ENCODE results near the gene CMSS1.

Gene CMSS1

DNA sequence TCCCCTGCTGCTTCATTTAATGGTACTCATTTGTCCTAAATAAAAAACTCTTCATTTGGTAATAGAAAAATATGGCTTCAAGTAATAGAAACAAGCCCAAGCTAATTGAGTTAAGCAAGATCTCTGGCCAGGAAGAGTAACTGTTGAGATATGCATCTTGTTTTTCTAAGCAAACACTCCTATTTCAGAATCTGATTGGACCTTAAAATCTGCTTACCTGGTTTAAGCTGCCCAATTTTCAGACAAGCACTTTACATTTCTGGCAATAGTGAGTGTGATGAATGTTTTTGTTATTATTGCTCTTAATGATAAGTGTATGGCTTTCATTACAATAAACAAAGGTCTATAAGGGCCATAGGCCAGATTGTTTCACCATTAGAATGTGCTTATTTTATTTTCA lies 86.2 kb downstream of the CMSS1 start:
- DNase-seq (ENCODE audit: low read depth), result no peak

- no peak for DNase-seq (ENCODE audit: low read depth)
Observed at GRCh38 chr3:99907959-99908544, 90.4 kb downstream of the CMSS1 start.

DNA sequence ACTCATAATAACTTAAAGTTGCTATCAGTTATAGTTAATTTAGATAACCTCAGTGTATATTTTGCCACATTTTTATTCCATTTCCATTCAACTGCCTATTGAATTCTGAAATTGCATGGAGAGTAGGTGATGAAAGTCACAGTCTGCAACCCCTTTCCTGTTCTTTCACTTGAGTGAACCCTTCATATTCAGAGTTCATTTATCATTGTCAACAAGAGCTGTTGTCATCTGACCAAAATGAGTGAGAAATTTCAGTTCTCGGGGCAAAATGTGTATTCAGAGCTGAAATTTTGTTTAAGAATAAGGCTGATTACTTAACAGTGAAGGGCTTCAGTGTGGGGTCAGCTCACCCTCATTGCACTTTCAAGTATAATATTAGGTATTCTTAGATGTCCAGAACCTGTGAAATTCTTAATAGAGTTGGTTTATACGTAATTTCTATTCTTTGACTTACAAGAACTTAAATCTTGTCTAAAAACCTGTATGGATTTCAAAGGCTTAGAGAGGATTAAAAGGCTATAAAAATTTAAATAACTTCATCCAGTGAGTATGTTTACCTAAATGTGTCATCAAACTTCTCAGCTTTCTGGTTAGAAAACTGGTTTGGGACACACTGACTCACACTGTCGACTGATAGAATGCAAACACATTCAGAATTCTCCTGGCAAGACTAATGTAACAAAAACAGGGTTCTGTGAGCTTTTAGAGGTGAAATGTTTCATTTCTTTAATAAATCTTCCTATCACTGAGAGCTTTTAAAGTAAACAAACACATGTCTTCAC lies 92.2 kb downstream of the CMSS1 start:
- DNase-seq (ENCODE audit: low read depth), result no peak

DNA sequence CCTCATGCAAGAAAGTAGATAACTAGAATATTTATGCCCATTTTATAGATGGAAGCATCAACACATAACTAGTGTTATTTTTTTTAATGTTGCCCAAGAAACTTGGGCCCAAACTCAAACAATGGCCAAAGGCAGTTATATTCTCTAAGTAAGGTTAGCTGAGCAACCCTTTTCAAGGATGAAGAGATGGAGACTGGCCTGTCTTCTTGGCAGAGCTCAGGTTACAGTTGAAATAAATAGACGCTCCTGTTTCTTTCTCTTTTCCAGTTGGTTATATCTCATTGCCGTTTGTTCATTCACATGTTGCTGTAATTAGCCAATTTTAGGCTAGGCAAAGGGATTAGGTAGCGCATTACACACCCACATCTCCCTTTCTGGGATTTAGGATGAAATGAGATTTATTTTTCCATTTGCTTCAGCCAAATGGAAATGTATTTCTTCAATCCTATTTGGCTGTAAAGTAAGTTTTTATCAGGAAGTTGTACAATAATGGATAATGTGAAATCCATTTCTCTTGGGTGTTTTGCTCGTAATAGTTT lies 93.2 kb downstream of the CMSS1 start:
- no peak for DNase-seq (ENCODE audit: low read depth)

DNA sequence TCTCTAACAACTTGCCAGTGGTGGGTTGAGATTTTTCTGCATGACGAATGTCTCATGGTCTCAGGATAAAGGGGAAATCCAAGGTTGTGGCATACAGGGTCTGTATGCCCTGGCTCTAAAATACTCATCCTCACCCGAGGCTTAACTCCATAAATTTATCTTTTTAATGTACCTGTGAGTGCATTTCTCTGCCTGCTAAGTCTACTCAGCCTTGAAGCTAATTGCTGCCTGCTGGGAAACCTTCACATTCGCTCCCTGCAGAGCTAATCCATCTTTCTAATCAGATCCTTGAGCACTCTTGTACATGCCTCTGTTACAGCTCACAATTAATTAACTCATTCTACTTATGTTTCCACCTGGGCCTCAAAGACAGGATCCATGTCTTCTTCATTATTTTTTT lies 93.8 kb downstream of the CMSS1 start:
- no peak for DNase-seq (ENCODE audit: low read depth)

- no peak for DNase-seq (ENCODE audit: low read depth)
Observed at GRCh38 chr3:99915906-99916432, 98.3 kb downstream of the CMSS1 start.

- no peak for DNase-seq (ENCODE audit: low read depth)
Observed at GRCh38 chr3:99918715-99919114, 101.1 kb downstream of the CMSS1 start.

- DNase-seq (ENCODE audit: low read depth), result no peak
Observed at GRCh38 chr3:99919694-99920093, 102.0 kb downstream of the CMSS1 start.

DNA sequence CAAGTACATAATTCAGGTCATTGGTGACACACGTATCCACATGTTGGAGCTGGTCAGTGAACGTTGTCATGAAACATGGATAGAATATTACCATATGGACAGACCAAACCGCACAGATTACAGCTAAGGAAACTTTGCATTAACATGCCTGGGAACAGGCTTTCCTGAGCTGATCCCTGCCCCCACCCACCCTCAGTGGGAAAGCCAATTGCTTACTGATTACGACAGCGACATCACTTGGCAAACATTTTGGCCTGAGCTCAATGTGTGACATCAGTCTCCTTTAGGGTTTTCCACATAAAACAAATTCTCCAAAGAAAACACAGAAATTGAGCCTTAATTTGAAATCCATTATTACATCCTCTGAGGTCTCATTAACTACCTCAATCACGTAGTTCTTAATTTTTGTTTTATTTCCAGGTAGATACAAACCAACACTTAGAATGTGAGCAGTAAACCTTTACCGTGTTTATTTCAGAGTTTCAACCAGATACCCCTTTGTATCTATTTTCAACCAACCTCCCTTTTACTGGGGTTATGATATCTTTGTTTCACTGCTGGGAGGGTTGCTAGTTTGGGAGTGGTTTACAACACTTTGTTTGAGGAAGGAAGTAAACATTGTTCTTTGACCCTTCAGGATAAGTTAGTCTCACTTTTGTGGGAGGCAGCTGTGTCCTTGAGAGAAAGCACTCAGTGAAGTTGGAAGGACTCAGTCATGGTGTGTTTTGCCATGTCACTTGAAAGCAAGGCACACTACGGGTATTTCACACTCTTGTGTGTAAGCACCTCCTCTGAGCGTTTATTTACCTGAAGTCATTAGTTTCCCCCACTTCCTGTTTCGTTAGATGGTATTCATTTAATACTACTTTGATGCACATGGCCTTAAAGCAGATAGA lies 103.1 kb downstream of the CMSS1 start:
- no peak for DNase-seq (ENCODE audit: low read depth)

DNA sequence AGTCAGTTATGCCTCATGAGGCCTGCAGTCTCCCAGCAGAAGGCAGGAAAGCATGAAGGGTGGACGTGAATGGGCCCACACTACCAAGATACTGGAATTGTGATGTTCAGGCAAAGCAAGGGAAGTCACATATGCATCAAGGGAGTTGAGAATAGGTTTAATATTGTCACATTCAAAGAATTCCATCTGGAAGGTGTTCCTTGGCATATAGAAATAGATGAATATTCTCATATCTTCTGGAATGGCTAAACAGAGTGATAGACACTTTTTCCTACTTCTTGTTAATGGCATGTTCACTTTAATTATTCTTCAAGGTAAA lies 103.7 kb downstream of the CMSS1 start:
- no peak for DNase-seq (ENCODE audit: low read depth)

GRCh38 chr3:99921986-99922385 lies 104.3 kb downstream of the CMSS1 start:
- DNase-seq (ENCODE audit: low read depth), result no peak

DNA sequence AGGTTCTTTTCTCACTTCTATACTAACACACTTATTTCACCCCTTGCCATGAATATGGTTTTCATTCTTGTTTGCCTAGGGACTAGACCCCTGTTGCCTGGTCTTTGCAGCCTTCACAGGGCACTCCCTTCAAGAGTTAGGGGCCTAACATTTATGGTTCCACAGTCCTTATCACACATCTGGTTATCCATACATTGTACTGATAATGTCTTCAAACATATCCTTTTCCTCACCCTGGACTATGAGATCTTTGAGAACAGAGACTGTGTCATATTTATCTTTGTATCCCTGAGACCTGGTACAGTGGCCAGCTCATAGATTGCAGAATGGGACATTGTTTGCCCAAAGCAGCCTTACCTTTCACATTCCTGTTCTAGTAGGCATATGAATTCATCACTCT lies 106.2 kb downstream of the CMSS1 start:
- DNase-seq (ENCODE audit: low read depth), result no peak

DNA sequence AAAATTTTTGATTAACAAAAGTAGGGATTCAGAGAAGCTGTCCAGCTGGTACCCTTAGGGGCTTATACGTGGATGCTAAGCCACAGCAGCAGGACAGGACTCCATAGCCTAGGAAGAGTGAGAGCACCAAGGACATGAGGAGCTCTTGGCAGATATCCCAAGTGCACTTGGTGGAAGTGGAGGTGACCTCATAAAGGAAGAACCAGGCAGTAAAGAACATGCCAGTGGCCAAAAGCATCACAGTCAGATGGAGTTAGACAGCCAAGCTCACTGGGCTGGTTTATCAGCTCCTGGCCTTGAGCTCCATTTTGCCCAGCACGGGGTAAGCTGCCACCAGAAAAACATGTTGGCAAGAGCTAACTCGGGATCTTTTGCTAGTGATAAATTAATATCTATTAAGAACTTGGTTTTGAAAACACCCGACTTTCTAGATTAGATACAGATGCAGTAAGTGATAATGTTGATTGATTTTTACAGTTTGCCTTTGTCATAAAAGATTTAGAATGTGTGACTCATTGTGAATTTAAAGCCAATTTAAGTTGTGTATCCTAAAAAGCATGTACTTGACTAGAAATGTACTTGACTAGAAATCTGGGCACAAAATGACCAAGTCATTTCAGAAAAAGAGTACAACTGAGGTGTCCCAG lies 108.0 kb downstream of the CMSS1 start:
- DNase-seq (ENCODE audit: low read depth), result no peak

DNA sequence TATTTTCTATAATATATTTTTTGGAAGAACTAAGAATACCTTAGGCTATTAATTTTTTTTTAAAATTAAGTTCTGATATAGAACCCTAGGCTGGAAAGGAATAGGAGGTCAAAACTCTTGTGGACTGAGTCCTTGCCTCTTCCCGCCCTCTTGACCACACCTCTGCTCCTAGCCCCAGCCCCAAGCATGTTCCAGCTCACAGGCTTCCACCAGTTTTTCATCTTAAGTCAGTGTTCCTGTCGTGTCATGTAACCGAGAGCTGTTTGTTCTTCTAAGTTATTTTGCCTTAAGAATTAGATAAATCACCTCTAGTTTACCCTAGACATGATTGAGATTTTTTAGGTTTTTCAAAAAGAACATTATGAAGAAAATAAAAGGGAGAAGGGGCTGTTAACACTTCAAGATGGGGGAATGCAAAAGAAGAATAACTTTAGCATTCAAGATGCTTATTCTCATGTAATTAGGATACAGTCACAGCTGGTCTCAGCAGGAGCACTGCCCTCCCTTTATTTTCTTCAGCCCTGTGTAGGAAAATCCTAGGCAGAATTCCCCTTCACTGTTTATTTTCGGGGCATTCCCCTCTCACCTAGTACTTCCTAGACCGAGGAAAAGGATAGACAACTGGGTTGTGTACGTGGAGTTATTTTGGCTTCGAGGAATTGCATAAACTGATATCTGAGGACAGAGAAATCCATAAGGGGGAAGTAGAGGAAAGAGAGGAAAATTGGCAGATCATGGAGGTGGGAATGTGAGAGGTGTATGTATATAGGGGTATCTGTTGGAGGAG lies 110.2 kb downstream of the CMSS1 start:
- no peak for DNase-seq (ENCODE audit: low read depth)

GRCh38 chr3:99928771-99929744 lies 111.4 kb downstream of the CMSS1 start:
- no peak for DNase-seq (ENCODE audit: low read depth)

DNA sequence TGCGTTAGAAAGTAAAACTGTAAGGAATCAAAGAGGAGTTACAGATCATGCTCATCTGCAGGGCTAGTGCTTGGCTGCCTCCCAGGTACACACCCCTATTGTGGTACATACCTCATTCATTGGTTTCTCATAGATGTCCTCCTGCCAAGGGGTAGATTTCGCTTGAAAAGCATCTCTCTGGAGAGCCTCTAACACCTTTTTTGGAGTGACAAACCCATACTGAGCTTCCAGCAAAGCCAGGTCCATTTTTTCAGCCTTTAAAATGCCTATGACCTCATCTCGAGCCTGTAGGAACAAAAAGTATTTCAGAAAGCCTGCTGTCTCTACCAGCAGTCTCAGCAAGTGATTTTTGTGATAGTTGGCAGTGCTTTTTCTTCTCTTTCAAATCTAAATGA lies 112.1 kb downstream of the CMSS1 start:
- no peak for DNase-seq (ENCODE audit: low read depth)

GRCh38 chr3:99931059-99931458 lies 113.4 kb downstream of the CMSS1 start:
- DNase-seq (ENCODE audit: low read depth), result no peak

GRCh38 chr3:99933971-99934750 lies 116.5 kb downstream of the CMSS1 start:
- DNase-seq (ENCODE audit: low read depth), result no peak
